ENCODE data around the gene PALM2AKAP2. TPM values are rescaled to one million over a fixed set of nuclear protein-coding genes. Genes with fewer than 3 reads are reported as not detected.
A peak's percentile ranks its signal among the peaks of the same experiment; 100 is the strongest.

PALM2AKAP2 gene
- total RNA-seq, 1 experiment from 2014 or later: 2.1 TPM

GRCh38 chr9:109765830-109766229 is 14.2 kb upstream of the PALM2AKAP2 start:
- peaks cover 23% of the 10 kb centered on the region for H3K4me1 ChIP-seq (replicated peaks; ENCODE audit: insufficient read depth)
- BruUV-seq (replicated peaks): no TSS peak
- H3K36me3 ChIP-seq (ENCODE audit: low read depth): no peaks in the 10 kb centered on the region
- H3K9me3 ChIP-seq (ENCODE audit: insufficient read depth, low read depth): no peaks in the 10 kb centered on the region
- intact Hi-C loops (cut with micrococcal nuclease; ENCODE audit: unreplicated experiment): no loop called here
- H3K27me3 ChIP-seq (ENCODE audit: insufficient read depth, low read depth): no peaks in the 10 kb centered on the region
- H4K20me1 ChIP-seq (ENCODE audit: insufficient read depth): no peaks in the 10 kb centered on the region
- POLR2A ChIA-PET (ENCODE audit: unreplicated experiment): no interaction called here
- H3K9me2 ChIP-seq (ENCODE audit: insufficient read depth): no peaks in the 10 kb centered on the region
- H2AFZ ChIP-seq: no peak overlapping the region
- TF ChIP-seq CTCF (conservative IDR thresholded peaks at IDR 0.05): no peak
- no peak for TF ChIP-seq EZH2 (IDR thresholded peaks at IDR 0.05; ENCODE audit: low read depth)
- H3K27ac ChIP-seq: peak overlapping the region; percentile 27; the same call in 1 of the 2 replicates
- no peak overlapping the region for H3K4me2 ChIP-seq
- peaks cover 14% of the 10 kb centered on the region; the same call in 1 of the 2 replicates for H3F3A ChIP-seq (ENCODE audit: insufficient read depth, low read depth)
- H3K79me2 ChIP-seq (ENCODE audit: low read depth): no peaks in the 10 kb centered on the region
- DNase-seq: no peak
- CTCF ChIA-PET: no interaction called here
- no peak overlapping the region for H3K4me3 ChIP-seq

GRCh38 chr9:109766351-109766750 is 13.6 kb upstream of the PALM2AKAP2 start:
- H3K9me2 ChIP-seq (ENCODE audit: insufficient read depth): no peaks in the 10 kb centered on the region
- peak overlapping the region; percentile 27; the same call in 1 of the 2 replicates for H3K27ac ChIP-seq
- H3K4me3 ChIP-seq: no peak overlapping the region
- H3F3A ChIP-seq (ENCODE audit: insufficient read depth, low read depth): peaks cover 14% of the 10 kb centered on the region; the same call in 1 of the 2 replicates
- intact Hi-C loops (cut with micrococcal nuclease; ENCODE audit: unreplicated experiment): no loop called here
- H2AFZ ChIP-seq: no peak overlapping the region
- BruUV-seq (replicated peaks): no TSS peak
- no peaks in the 10 kb centered on the region for H3K27me3 ChIP-seq (ENCODE audit: insufficient read depth, low read depth)
- DNase-seq: peak in 1 of 2 experiments; percentile 89
- no peaks in the 10 kb centered on the region for H3K36me3 ChIP-seq (ENCODE audit: low read depth)
- H3K79me2 ChIP-seq (ENCODE audit: low read depth): no peaks in the 10 kb centered on the region
- H3K9me3 ChIP-seq (ENCODE audit: insufficient read depth, low read depth): no peaks in the 10 kb centered on the region
- no peak overlapping the region for H3K4me2 ChIP-seq
- no peak for TF ChIP-seq CTCF (conservative IDR thresholded peaks at IDR 0.05)
- TF ChIP-seq EZH2 (IDR thresholded peaks at IDR 0.05; ENCODE audit: low read depth): no peak
- no peaks in the 10 kb centered on the region for H4K20me1 ChIP-seq (ENCODE audit: insufficient read depth)
- ChIA-PET POLR2A (ENCODE audit: unreplicated experiment) (no interaction called here), CTCF (no interaction called here)
- peaks cover 29% of the 10 kb centered on the region for H3K4me1 ChIP-seq (replicated peaks; ENCODE audit: insufficient read depth)

- Histone ChIP-seq H3K9me3 (ENCODE audit: insufficient read depth, low read depth) (no peaks in the 10 kb centered on the region), H4K20me1 (ENCODE audit: insufficient read depth) (no peaks in the 10 kb centered on the region), H3K79me2 (ENCODE audit: low read depth) (no peaks in the 10 kb centered on the region), H2AFZ (no peak overlapping the region), H3K4me2 (no peak overlapping the region), H3K27ac (no peak overlapping the region), H3K27me3 (ENCODE audit: insufficient read depth, low read depth) (no peaks in the 10 kb centered on the region), H3K9me2 (ENCODE audit: insufficient read depth) (no peaks in the 10 kb centered on the region), H3K36me3 (ENCODE audit: low read depth) (no peaks in the 10 kb centered on the region), H3K4me3 (no peak overlapping the region), H3K4me1 (replicated peaks; ENCODE audit: insufficient read depth) (peaks cover 31% of the 10 kb centered on the region), H3F3A (ENCODE audit: insufficient read depth, low read depth) (peaks cover 14% of the 10 kb centered on the region; the same call in 1 of the 2 replicates)
- ChIA-PET POLR2A (ENCODE audit: unreplicated experiment) (no interaction called here), CTCF (no interaction called here)
- DNase-seq: no peak
- TF ChIP-seq EZH2 (IDR thresholded peaks at IDR 0.05; ENCODE audit: low read depth) (no peak), CTCF (conservative IDR thresholded peaks at IDR 0.05) (no peak)
- intact Hi-C loops (cut with micrococcal nuclease; ENCODE audit: unreplicated experiment): no loop called here
- no TSS peak for BruUV-seq (replicated peaks)
Observed at GRCh38 chr9:109767404-109767803, 12.6 kb upstream of the PALM2AKAP2 start.
